ENCODE measurements around the gene PHF21B.

The PHF21B gene

GRCh38 chr22:44847892-44848291 is 161.9 kb downstream of the PHF21B start:
- no peak for DNase-seq (ENCODE audit: low read depth in 2 of 2, low spot score in 1 of 2)

- no peak for DNase-seq (ENCODE audit: low read depth in 2 of 2, low spot score in 1 of 2)
Observed at GRCh38 chr22:44847380-44847779, 162.4 kb downstream of the PHF21B start.

GRCh38 chr22:44846726-44847275 is 163.0 kb downstream of the PHF21B start:
- DNase-seq (ENCODE audit: low read depth in 2 of 2, low spot score in 1 of 2), result no peak

- DNase-seq (ENCODE audit: low read depth in 2 of 2, low spot score in 1 of 2), result no peak
Observed at GRCh38 chr22:44845796-44846720, 163.7 kb downstream of the PHF21B start.

- DNase-seq (ENCODE audit: low read depth in 2 of 2, low spot score in 1 of 2), result no peak
Observed at GRCh38 chr22:44845191-44845590, 164.6 kb downstream of the PHF21B start.

- DNase-seq (ENCODE audit: low read depth in 2 of 2, low spot score in 1 of 2), result no peak
Observed at GRCh38 chr22:44842417-44842816, 167.4 kb downstream of the PHF21B start.

GRCh38 chr22:44840611-44841322 is 169.0 kb downstream of the PHF21B start:
- no peak for DNase-seq (ENCODE audit: low read depth in 2 of 2, low spot score in 1 of 2)

GRCh38 chr22:44839721-44840120 is 170.1 kb downstream of the PHF21B start:
- DNase-seq (ENCODE audit: low read depth in 2 of 2, low spot score in 1 of 2), result no peak

- no peak for DNase-seq (ENCODE audit: low read depth in 2 of 2, low spot score in 1 of 2)
Observed at GRCh38 chr22:44839061-44839460, 170.7 kb downstream of the PHF21B start.

GRCh38 chr22:44838316-44839016 is 171.3 kb downstream of the PHF21B start:
- DNase-seq (ENCODE audit: low read depth in 2 of 2, low spot score in 1 of 2), result no peak

- DNase-seq (ENCODE audit: low read depth in 2 of 2, low spot score in 1 of 2), result no peak
Observed at GRCh38 chr22:44837481-44837880, 172.3 kb downstream of the PHF21B start.

- no peak for DNase-seq (ENCODE audit: low read depth in 2 of 2, low spot score in 1 of 2)
Observed at GRCh38 chr22:44834065-44834464, 175.7 kb downstream of the PHF21B start.

- no peak for DNase-seq (ENCODE audit: low read depth in 2 of 2, low spot score in 1 of 2)
Observed at GRCh38 chr22:44831885-44832284, 177.9 kb downstream of the PHF21B start.
